CD4-positive, alpha-beta memory T cell (primary cell): ENCODE measurements around the gene CRABP2. TPM values are rescaled to one million over a fixed set of nuclear protein-coding genes. Genes with fewer than 3 reads are reported as not detected.
A peak's percentile ranks its signal among the peaks of the same experiment; 100 is the strongest.

Source experiments
- CTCF ChIA-PET: fragments of 350-600 bp; sonication (Branson Sonifier 250); formaldehyde crosslinking; loops from one replicate; lab custom pipeline; 2021; ENCODE audit warnings: inconsistent platforms; ENCODE audit not compliant: partially characterized antibody; lab: Charles Lee
- POLR2A ChIA-PET: fragments of 350-600 bp; sonication (Branson Sonifier 250); formaldehyde crosslinking; loops from one replicate; lab custom pipeline; 2021; ENCODE audit not compliant: partially characterized antibody; lab: Charles Lee
- DNase-seq, 5 donors: peaks; one replicate each; pipeline versions ENCODE4 v3.0.0 to v3.0.0-alpha.2; 2020 to 2022; ENCODE audit warnings: mixed read lengths in 1 of 5
- H3K27ac ChIP-seq: one replicate; pipeline ENCODE4 v1.7.0; 2013; ENCODE audit warnings: low read depth, low read length
- H3K27me3 ChIP-seq: 2 replicates; pipeline ENCODE4 v1.7.0; 2013; ENCODE audit warnings: mild to moderate bottlenecking, low read length, moderate library complexity; ENCODE audit not compliant: insufficient read depth
- H3K36me3 ChIP-seq: 2 replicates; pipeline ENCODE4 v1.7.0; 2013; ENCODE audit warnings: mild to moderate bottlenecking, low read length, moderate library complexity; ENCODE audit not compliant: insufficient read depth
- H3K4me1 ChIP-seq: 2 replicates; pipeline ENCODE4 v1.7.0; 2013; ENCODE audit warnings: mild to moderate bottlenecking, low read length, moderate library complexity; ENCODE audit not compliant: insufficient read depth
- H3K4me3 ChIP-seq, 2 donors: one replicate each; pipeline ENCODE4 v1.7.0; 2013; ENCODE audit warnings: low read length in 2 of 2, mild to moderate bottlenecking in 1 of 2
- H3K9me3 ChIP-seq, 2 donors: one replicate each; pipeline ENCODE4 v1.7.0; 2013; ENCODE audit warnings: low read length in 2 of 2, control low read depth in 1 of 2; ENCODE audit not compliant: control insufficient read depth in 1 of 2
- H3K27ac Mint-ChIP-seq, 7 donors: one replicate each; pipeline ENCODE4 v1.8.0; 2020 to 2021; ENCODE audit warnings: mixed read lengths in 7 of 7, mild to moderate bottlenecking in 6 of 7, inconsistent platforms in 3 of 7, moderate library complexity in 3 of 7
- H3K27me3 Mint-ChIP-seq, 2 donors: one replicate each; pipeline ENCODE4 v1.8.0; 2020 to 2021; ENCODE audit warnings: mixed read lengths in 2 of 2
- H3K36me3 Mint-ChIP-seq, 2 donors: one replicate each; pipeline ENCODE4 v1.8.0; 2020 to 2021; ENCODE audit warnings: mixed read lengths in 2 of 2, inconsistent platforms in 1 of 2, mild to moderate bottlenecking in 1 of 2
- H3K4me1 Mint-ChIP-seq, 4 donors: one replicate each; pipeline ENCODE4 v1.8.0; 2020 to 2021; ENCODE audit warnings: mixed read lengths in 4 of 4, mild to moderate bottlenecking in 1 of 4
- H3K4me3 Mint-ChIP-seq, 8 donors: one replicate each; pipeline ENCODE4 v1.8.0; 2020 to 2021; ENCODE audit warnings: mixed read lengths in 8 of 8, mild to moderate bottlenecking in 7 of 8, moderate library complexity in 6 of 8, inconsistent platforms in 3 of 8
- H3K9me3 Mint-ChIP-seq, 8 donors: one replicate each; pipeline ENCODE4 v1.8.0; 2020 to 2021; ENCODE audit warnings: mixed read lengths in 8 of 8, mild to moderate bottlenecking in 5 of 8, inconsistent platforms in 3 of 8, moderate library complexity in 1 of 8
- intact Hi-C: fragments of 100-400 bp; cut with micrococcal nuclease; formaldehyde crosslinking; loops from one replicate; pipeline ENCODE4 v1.15.1; 2023
- polyA plus RNA-seq, 2 donors: library from polyadenylated mRNA; unstranded; fragments of 300-500 nt; fragmentation: Illumina TruSeq; gene quantifications; one replicate each; pipeline ENCODE4 v1.2.3, GENCODE V29; 2021
- total RNA-seq, 2 experiments: library from RNA; stranded (reverse); gene quantifications; one replicate each; pipeline ENCODE4 v1.2.3, GENCODE V29; 2021

Gene CRABP2
- total and polyA plus RNA-seq, 4 experiments from 2014 or later = 0.21 to 0.61 (median 0.55) TPM; not detected in 1

DNA sequence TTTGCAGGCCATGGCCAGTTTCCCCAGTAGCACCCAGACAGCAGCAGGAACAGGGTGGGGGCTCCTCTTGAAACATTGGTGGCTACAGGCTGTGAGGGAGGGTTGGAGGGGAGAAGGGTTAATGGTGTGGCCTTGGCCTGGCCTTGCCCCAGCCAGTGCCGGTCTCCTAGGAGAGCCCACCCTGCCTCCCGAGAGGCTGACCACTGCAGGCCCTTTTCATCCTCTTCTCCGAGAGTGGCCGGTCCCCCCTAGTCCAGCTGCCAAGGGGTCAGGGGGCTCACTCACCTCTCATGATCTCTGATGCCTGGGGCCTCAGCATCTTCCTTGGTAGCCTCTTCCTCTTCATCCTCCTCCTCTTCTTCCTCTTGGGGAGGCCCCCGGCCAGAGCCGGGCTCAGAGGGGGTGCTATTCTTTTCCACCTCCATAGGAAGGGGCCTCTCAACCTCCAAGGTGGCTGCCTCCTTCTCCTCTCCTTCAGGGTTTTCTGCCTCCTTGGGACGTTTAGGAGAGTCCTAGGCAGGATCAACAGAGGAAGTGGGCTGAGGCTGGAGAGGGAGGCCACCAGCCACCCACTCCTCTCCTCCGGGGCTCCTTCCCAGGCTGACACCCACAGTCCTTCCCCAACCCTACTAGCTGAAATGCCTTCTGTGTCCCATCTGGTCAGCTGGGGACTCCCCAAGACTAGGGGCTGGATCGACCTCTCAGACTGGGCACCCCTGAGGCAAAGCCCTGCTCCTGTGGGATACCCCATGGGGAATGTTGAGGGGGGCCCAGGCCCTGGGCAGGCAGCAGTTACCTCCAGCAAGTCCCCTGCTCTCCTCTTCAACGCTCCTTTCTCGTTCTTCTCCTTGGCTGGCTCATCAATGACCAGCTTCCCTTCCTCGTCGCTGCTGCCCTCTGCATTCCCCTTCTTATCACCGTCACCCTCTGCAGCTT, 38.3 kb upstream of the CRABP2 start:
- Histone ChIP-seq H3K4me3 (no peak overlapping the region), H3K4me1 (peaks cover 51% of the 10 kb centered on the region), H3K27me3 (no peaks in the 10 kb centered on the region), H3K27ac (no peak overlapping the region), H3K36me3 (peaks cover 25% of the 10 kb centered on the region), H3K9me3 (no peaks in the 10 kb centered on the region)
- ChIA-PET CTCF (no interaction called here), POLR2A (interaction anchor here (3.5 to 6.7 kb wide), 3 partner anchors 8 to 23 kb away, joined by 103 to 158 read pairs (median 126); partner anchors contain the start of genes HDGF, ISG20L2, METTL25B and PRCC)
- DNase-seq = no peak
- peak overlapping the region in 6 of 7 donors; percentile 7 to 76 (median 36) for H3K27ac Mint-ChIP-seq
- H3K27me3 Mint-ChIP-seq = no peaks in the 10 kb centered on the region
- no peak overlapping the region for H3K4me3 Mint-ChIP-seq
- peaks cover 38 to 71% (median 54%) of the 10 kb centered on the region in 4 donors for H3K4me1 Mint-ChIP-seq
- H3K36me3 Mint-ChIP-seq = peaks cover 14 to 43% of the 10 kb centered on the region in 2 donors
- H3K9me3 Mint-ChIP-seq = peaks cover 0 to 2% (median 0%) of the 10 kb centered on the region in 8 donors
- intact Hi-C loops = loop anchor here (5.0 kb wide), 1 partner anchor 74 kb away; the partner anchor contains the start of gene SH2D2A

- Histone ChIP-seq H3K4me3 (no peak overlapping the region), H3K27ac (no peak overlapping the region), H3K27me3 (no peaks in the 10 kb centered on the region), H3K36me3 (peaks cover 25% of the 10 kb centered on the region), H3K4me1 (peaks cover 42% of the 10 kb centered on the region), H3K9me3 (no peaks in the 10 kb centered on the region)
- Mint-ChIP-seq H3K27ac (peak overlapping the region in 5 of 7 donors; percentile 31 to 99 (median 68)), H3K9me3 (peaks cover 0 to 2% (median 0%) of the 10 kb centered on the region in 8 donors), H3K4me1 (peaks cover 29 to 64% (median 46%) of the 10 kb centered on the region in 4 donors), H3K27me3 (no peaks in the 10 kb centered on the region), H3K4me3 (no peak overlapping the region), H3K36me3 (peaks cover 14 to 45% of the 10 kb centered on the region in 2 donors)
- ChIA-PET POLR2A (interaction anchor here (3.5 to 6.7 kb wide), 3 partner anchors 9 to 24 kb away, joined by 103 to 158 read pairs (median 126); partner anchors contain the start of genes HDGF, ISG20L2, METTL25B and PRCC), CTCF (interaction anchor here (1.2 to 2.6 kb wide), 2 partner anchors 9 to 24 kb away, joined by 4 to 15 read pairs; partner anchors contain the start of genes HDGF and PRCC)
- intact Hi-C loops = loop anchor here (5.0 kb wide), 1 partner anchor 74 kb away; the partner anchor contains the start of gene SH2D2A
- DNase-seq = no peak
Measured at GRCh38 chr1:156742801-156743200, 37.4 kb upstream of the CRABP2 start.

GRCh38 chr1:156742017-156742416, 36.6 kb upstream of the CRABP2 start:
- peaks cover 14 to 52% of the 10 kb centered on the region in 2 donors for H3K36me3 Mint-ChIP-seq
- Histone ChIP-seq H3K4me3 (no peak overlapping the region), H3K27me3 (no peaks in the 10 kb centered on the region), H3K4me1 (peaks cover 36% of the 10 kb centered on the region), H3K9me3 (no peaks in the 10 kb centered on the region), H3K27ac (peak overlapping the region; percentile 74), H3K36me3 (peaks cover 25% of the 10 kb centered on the region)
- ChIA-PET POLR2A (interaction anchor here (1.1 to 6.7 kb wide), 6 partner anchors 9 to 549 kb away, joined by 3 to 158 read pairs (median 54); partner anchors contain the start of genes HDGF, ISG20L2, METTL25B and PRCC), CTCF (interaction anchor here (1.2 to 2.6 kb wide), 4 partner anchors 9 to 25 kb away, joined by 4 to 16 read pairs (median 15); partner anchors contain the start of genes HDGF, ISG20L2, METTL25B and PRCC)
- H3K4me1 Mint-ChIP-seq = peaks cover 23 to 56% (median 40%) of the 10 kb centered on the region in 4 donors
- H3K9me3 Mint-ChIP-seq = peaks cover 0 to 2% (median 0%) of the 10 kb centered on the region in 8 donors
- intact Hi-C loops = loop anchor here (5.0 kb wide), 1 partner anchor 75 kb away; the partner anchor contains the start of gene SH2D2A
- no peak for DNase-seq
- H3K27me3 Mint-ChIP-seq = no peaks in the 10 kb centered on the region
- peak overlapping the region; percentile 91 to 100 (median 98) for H3K27ac Mint-ChIP-seq
- H3K4me3 Mint-ChIP-seq = peak overlapping the region in 7 of 8 donors; percentile 14 to 98 (median 95)

DNA sequence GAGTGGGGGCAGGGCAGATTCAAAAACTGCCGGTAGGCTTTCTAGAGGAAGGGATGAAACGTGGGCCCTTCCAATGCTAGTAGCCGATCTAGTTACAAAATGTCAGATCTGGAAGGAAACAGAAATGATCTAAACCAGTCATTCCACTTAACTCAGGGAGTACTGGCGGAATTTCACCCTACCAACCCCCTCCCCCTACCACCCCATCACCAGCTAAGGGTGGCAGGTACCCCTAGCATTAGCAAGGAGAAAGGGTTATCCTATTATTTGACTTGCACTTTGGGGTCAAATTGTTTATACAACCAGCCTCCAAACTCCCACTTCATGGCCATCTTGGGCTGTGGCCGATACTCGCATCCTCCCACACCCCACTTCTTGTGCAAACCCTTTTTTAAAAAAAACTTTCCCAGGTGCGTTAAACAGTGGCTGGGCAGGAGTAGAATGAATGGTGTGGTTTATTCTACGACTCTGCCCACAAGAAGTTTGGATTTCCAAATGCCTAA, 36.1 kb upstream of the CRABP2 start:
- ChIA-PET CTCF (interaction anchor here (0.8 to 2.6 kb wide), 7 partner anchors 10 to 29 kb away, joined by 3 to 16 read pairs (median 8); partner anchors contain the start of genes HDGF, ISG20L2, METTL25B and PRCC), POLR2A (interaction anchor here (0.7 to 6.7 kb wide), 22 partner anchors 10 to 615 kb away, joined by 3 to 158 read pairs (median 4); partner anchors contain the start of genes HDGF, ISG20L2, METTL25B and PRCC)
- Mint-ChIP-seq H3K27me3 (no peaks in the 10 kb centered on the region), H3K4me3 (peak overlapping the region; percentile 94 to 99 (median 96)), H3K9me3 (peaks cover 0 to 2% (median 0%) of the 10 kb centered on the region in 8 donors), H3K36me3 (peaks cover 14 to 53% of the 10 kb centered on the region in 2 donors), H3K4me1 (peaks cover 21 to 51% (median 36%) of the 10 kb centered on the region in 4 donors), H3K27ac (peak overlapping the region; percentile 91 to 100 (median 98))
- intact Hi-C loops = loop anchor here (1.0 to 5.0 kb wide), 4 partner anchors 10 to 76 kb away; partner anchors contain the start of genes HDGF, ISG20L2, METTL25B and PRCC
- Histone ChIP-seq H3K36me3 (peaks cover 25% of the 10 kb centered on the region), H3K27ac (peak overlapping the region; percentile 74), H3K27me3 (no peaks in the 10 kb centered on the region), H3K4me1 (peaks cover 31% of the 10 kb centered on the region), H3K4me3 (peak overlapping the region; percentile 21 to 33), H3K9me3 (no peaks in the 10 kb centered on the region)
- peak in 1 of 5 donors; percentile 32 for DNase-seq

DNA sequence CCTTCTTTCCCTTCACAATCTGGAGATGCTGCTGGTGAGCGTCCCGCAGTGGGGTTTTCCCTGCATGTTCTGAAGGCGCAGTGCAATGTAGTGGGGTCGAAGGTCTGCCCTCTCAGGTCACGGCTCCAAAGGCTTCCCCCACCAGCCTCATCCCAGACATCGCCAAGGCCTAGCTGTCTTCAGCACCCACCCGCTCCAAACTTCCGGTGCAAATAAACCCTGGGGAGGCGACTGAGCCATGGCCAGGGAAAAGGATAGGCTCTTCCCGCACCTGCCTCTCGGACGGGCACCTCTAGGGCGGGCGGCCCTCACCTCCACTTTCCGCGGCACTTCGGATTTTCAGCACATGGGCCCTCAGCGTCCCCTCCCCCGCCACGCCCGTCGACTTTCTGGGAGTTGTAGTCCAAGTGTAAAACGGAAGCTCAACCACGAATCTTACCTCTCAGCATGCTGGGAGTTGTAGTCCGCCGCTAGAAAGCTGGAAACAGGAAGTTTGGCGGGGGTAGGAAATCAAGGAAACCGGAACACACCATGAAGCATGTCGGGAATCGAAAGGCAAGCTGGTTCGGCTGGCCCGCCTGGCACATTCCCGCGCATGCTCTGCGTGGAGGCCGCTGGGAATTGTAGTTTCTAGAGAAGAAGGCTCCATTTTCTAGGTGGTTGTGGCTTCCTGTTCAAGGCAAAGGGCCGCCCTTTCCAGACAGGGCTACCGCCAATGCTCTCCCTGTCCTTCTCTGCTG, 35.5 kb upstream of the CRABP2 start, which contains the start of gene MRPL24:
TSS of gene MRPL24 (minus strand) at position 348 of the 740 bp plus-strand sequence. CDS start 2,384 bp downstream, outside the sequence.
- Histone ChIP-seq H3K27ac (peak within 1 kb of the TSS; percentile 84), H3K27me3 (no peaks in the 10 kb centered on the region), H3K4me3 (peak within 1 kb of the TSS; percentile 83 to 89), H3K9me3 (no peaks in the 10 kb centered on the region), H3K36me3 (peaks cover 25% of the 10 kb centered on the region), H3K4me1 (peaks cover 25% of the 10 kb centered on the region)
- Mint-ChIP-seq H3K9me3 (peaks cover 0 to 2% (median 0%) of the 10 kb centered on the region in 8 donors), H3K4me1 (peaks cover 18 to 45% (median 32%) of the 10 kb centered on the region in 4 donors), H3K4me3 (peak within 1 kb of the TSS; percentile 94 to 99 (median 96)), H3K36me3 (peaks cover 14 to 52% of the 10 kb centered on the region in 2 donors), H3K27me3 (no peaks in the 10 kb centered on the region), H3K27ac (peak within 1 kb of the TSS; percentile 91 to 100 (median 98))
- POLR2A ChIA-PET = interaction anchor here (0.7 to 6.7 kb wide), 22 partner anchors 10 to 615 kb away, joined by 3 to 158 read pairs (median 4); partner anchors contain the start of genes HDGF, ISG20L2, METTL25B and PRCC
- intact Hi-C loops = loop anchor here (1.0 to 5.0 kb wide), 4 partner anchors 10 to 76 kb away; partner anchors contain the start of genes HDGF, ISG20L2, METTL25B and PRCC
- CTCF ChIA-PET = interaction anchor here (0.8 to 2.6 kb wide), 6 partner anchors 11 to 29 kb away, joined by 3 to 16 read pairs (median 12); partner anchors contain the start of genes HDGF, ISG20L2, METTL25B and PRCC
- DNase-seq = peak; percentile 96 to 100 (median 99)
